ENCODE measurements around the gene ERH. TPM values are rescaled to one million over a fixed set of nuclear protein-coding genes. Genes with fewer than 3 reads are reported as not detected.

Gene ERH
- total RNA-seq, 1 donor from 2014 or later, result 114 TPM

GRCh38 chr14:69342928-69343525, 55.1 kb downstream of the ERH start:
- intact Hi-C loops (cut with DNase I), result no loop called here
- H3K9me3 ChIP-seq, result no peaks in the 10 kb centered on the region
- H3K36me3 ChIP-seq, result no peaks in the 10 kb centered on the region

GRCh38 chr14:69339426-69339825, 58.7 kb downstream of the ERH start:
- intact Hi-C loops (cut with DNase I), result no loop called here
- Histone ChIP-seq H3K27me3 (peaks cover 5% of the 10 kb centered on the region), H3K9me3 (no peaks in the 10 kb centered on the region), H3K4me3 (no peak overlapping the region), H3K4me1 (no peaks in the 10 kb centered on the region), H3K27ac (no peak overlapping the region), H3K36me3 (no peaks in the 10 kb centered on the region)
- TF ChIP-seq CTCF (IDR thresholded peaks at IDR 0.05), result no peak
- ATAC-seq, result no peak
- DNase-seq, result no peak

More at GRCh38 chr14:69342928-69343525, 55.1 kb downstream of the ERH start:
- TF ChIP-seq CTCF (IDR thresholded peaks at IDR 0.05), result no peak
- no peak for DNase-seq
- Histone ChIP-seq H3K4me1 (no peaks in the 10 kb centered on the region), H3K27ac (no peak overlapping the region), H3K4me3 (no peak overlapping the region), H3K27me3 (peaks cover 5% of the 10 kb centered on the region)
- ATAC-seq, result no peak

- Histone ChIP-seq H3K9me3 (no peaks in the 10 kb centered on the region), H3K27me3 (peaks cover 5% of the 10 kb centered on the region), H3K36me3 (no peaks in the 10 kb centered on the region), H3K4me1 (no peaks in the 10 kb centered on the region), H3K4me3 (no peak overlapping the region), H3K27ac (no peak overlapping the region)
- TF ChIP-seq CTCF (IDR thresholded peaks at IDR 0.05), result no peak
- ATAC-seq, result peak; percentile 57
- intact Hi-C loops (cut with DNase I), result no loop called here
- DNase-seq, result no peak
Measured at GRCh38 chr14:69337984-69338383, 60.1 kb downstream of the ERH start.

GRCh38 chr14:69335371-69335771, 62.7 kb downstream of the ERH start:
- no peaks in the 10 kb centered on the region for H3K27me3 ChIP-seq
- intact Hi-C loops (cut with DNase I), result no loop called here
- H3K36me3 ChIP-seq, result no peaks in the 10 kb centered on the region
- no peak for TF ChIP-seq CTCF (IDR thresholded peaks at IDR 0.05)
- ATAC-seq (no peak), DNase-seq (no peak)
- H3K4me3 ChIP-seq, result no peak overlapping the region
- H3K27ac ChIP-seq, result no peak overlapping the region
- H3K4me1 ChIP-seq, result no peaks in the 10 kb centered on the region
- no peaks in the 10 kb centered on the region for H3K9me3 ChIP-seq

GRCh38 chr14:69334576-69334975, 63.5 kb downstream of the ERH start:
- Histone ChIP-seq H3K36me3 (no peaks in the 10 kb centered on the region), H3K4me1 (no peaks in the 10 kb centered on the region), H3K4me3 (no peak overlapping the region), H3K9me3 (no peaks in the 10 kb centered on the region), H3K27me3 (no peaks in the 10 kb centered on the region), H3K27ac (no peak overlapping the region)
- ATAC-seq (no peak), DNase-seq (no peak)
- TF ChIP-seq CTCF (IDR thresholded peaks at IDR 0.05), result no peak
- intact Hi-C loops (cut with DNase I), result no loop called here

Measured in upper lobe of right lung (tissue), 1 donor.